ENCODE measurements around the gene DLG2. TPM values are rescaled to one million over a fixed set of nuclear protein-coding genes. Genes with fewer than 3 reads are reported as not detected.

The DLG2 gene
- total RNA-seq, 2 experiments from 2014 or later = 1.3 to 1.7 TPM

GRCh38 chr11:85590848-85591483, 36.2 kb downstream of the DLG2 start:
- Mint-ChIP-seq H3K27me3 (peaks cover 22% of the 10 kb centered on the region), H3K9me3 (peaks cover 3% of the 10 kb centered on the region), H3K36me3 (ENCODE audit: low read depth) (peaks cover 4% of the 10 kb centered on the region), H3K4me1 (no peaks in the 10 kb centered on the region), H3K4me3 (no peak overlapping the region), H3K27ac (no peak overlapping the region)
- ChIA-PET CTCF (interaction anchor here (0.6 to 0.9 kb wide), 3 partner anchors 9 to 1033 kb away, joined by 3 read pairs; no protein-coding TSS in a partner anchor), POLR2A (no interaction called here)
- no peak for DNase-seq

GRCh38 chr11:85589373-85589772, 37.8 kb downstream of the DLG2 start:
- POLR2A ChIA-PET = no interaction called here
- DNase-seq = no peak
- H3K4me3 Mint-ChIP-seq = no peak overlapping the region
- H3K27me3 Mint-ChIP-seq = peaks cover 32% of the 10 kb centered on the region
- H3K27ac Mint-ChIP-seq = no peak overlapping the region
- CTCF ChIA-PET = interaction anchor here (0.9 kb wide), 2 partner anchors 649 to 1033 kb away, joined by 4 read pairs; no protein-coding TSS in a partner anchor
- H3K4me1 Mint-ChIP-seq = no peaks in the 10 kb centered on the region
- peaks cover 3% of the 10 kb centered on the region for H3K9me3 Mint-ChIP-seq
- H3K36me3 Mint-ChIP-seq (ENCODE audit: low read depth) = peaks cover 4% of the 10 kb centered on the region

GRCh38 chr11:85582111-85582510, 45.0 kb downstream of the DLG2 start:
- DNase-seq = no peak
- ChIA-PET CTCF (interaction anchor here (0.7 kb wide), 1 partner anchor 8 kb away, joined by 3 read pairs; no protein-coding TSS in a partner anchor), POLR2A (no interaction called here)
- no peaks in the 10 kb centered on the region for H3K9me3 Mint-ChIP-seq
- peaks cover 20% of the 10 kb centered on the region for H3K27me3 Mint-ChIP-seq
- H3K4me3 Mint-ChIP-seq = no peak overlapping the region
- H3K4me1 Mint-ChIP-seq = peaks cover 3% of the 10 kb centered on the region
- H3K36me3 Mint-ChIP-seq (ENCODE audit: low read depth) = no peaks in the 10 kb centered on the region
- H3K27ac Mint-ChIP-seq = no peak overlapping the region

- Mint-ChIP-seq H3K4me1 (no peaks in the 10 kb centered on the region), H3K36me3 (ENCODE audit: low read depth) (no peaks in the 10 kb centered on the region), H3K27ac (no peak overlapping the region), H3K4me3 (no peak overlapping the region), H3K27me3 (peaks cover 1% of the 10 kb centered on the region), H3K9me3 (peaks cover 4% of the 10 kb centered on the region)
- DNase-seq = no peak
- ChIA-PET POLR2A (no interaction called here), CTCF (no interaction called here)
Observed at GRCh38 chr11:85575388-85575787, 51.8 kb downstream of the DLG2 start.

- Mint-ChIP-seq H3K4me1 (peaks cover 12% of the 10 kb centered on the region), H3K27ac (no peak overlapping the region), H3K9me3 (peaks cover 4% of the 10 kb centered on the region), H3K36me3 (ENCODE audit: low read depth) (no peaks in the 10 kb centered on the region), H3K27me3 (peaks cover 1% of the 10 kb centered on the region), H3K4me3 (no peak overlapping the region)
- DNase-seq = no peak
- CTCF ChIA-PET = no interaction called here
- POLR2A ChIA-PET = no interaction called here
Observed at GRCh38 chr11:85572056-85572455, 55.1 kb downstream of the DLG2 start.

- H3K4me1 Mint-ChIP-seq = peaks cover 12% of the 10 kb centered on the region
- peaks cover 4% of the 10 kb centered on the region for H3K27me3 Mint-ChIP-seq
- no peak overlapping the region for H3K27ac Mint-ChIP-seq
- no peaks in the 10 kb centered on the region for H3K36me3 Mint-ChIP-seq (ENCODE audit: low read depth)
- ChIA-PET POLR2A (no interaction called here), CTCF (no interaction called here)
- no peaks in the 10 kb centered on the region for H3K9me3 Mint-ChIP-seq
- DNase-seq = no peak
- H3K4me3 Mint-ChIP-seq = no peak overlapping the region
Observed at GRCh38 chr11:85569525-85569924, 57.6 kb downstream of the DLG2 start.

GRCh38 chr11:85558411-85558810, 68.7 kb downstream of the DLG2 start:
- Mint-ChIP-seq H3K9me3 (no peaks in the 10 kb centered on the region), H3K27me3 (no peaks in the 10 kb centered on the region), H3K4me1 (no peaks in the 10 kb centered on the region), H3K4me3 (no peak overlapping the region), H3K27ac (no peak overlapping the region), H3K36me3 (ENCODE audit: low read depth) (no peaks in the 10 kb centered on the region)
- no peak for DNase-seq
- POLR2A ChIA-PET = no interaction called here
- CTCF ChIA-PET = no interaction called here

- Mint-ChIP-seq H3K9me3 (no peaks in the 10 kb centered on the region), H3K4me3 (no peak overlapping the region), H3K4me1 (no peaks in the 10 kb centered on the region), H3K27ac (no peak overlapping the region), H3K36me3 (ENCODE audit: low read depth) (no peaks in the 10 kb centered on the region), H3K27me3 (no peaks in the 10 kb centered on the region)
- POLR2A ChIA-PET = no interaction called here
- CTCF ChIA-PET = no interaction called here
- no peak for DNase-seq
Observed at GRCh38 chr11:85551881-85552280, 75.3 kb downstream of the DLG2 start.

GRCh38 chr11:85541683-85542082, 85.5 kb downstream of the DLG2 start:
- Mint-ChIP-seq H3K27ac (no peak overlapping the region), H3K4me3 (no peak overlapping the region), H3K36me3 (ENCODE audit: low read depth) (no peaks in the 10 kb centered on the region), H3K27me3 (peaks cover 2% of the 10 kb centered on the region), H3K9me3 (peaks cover 5% of the 10 kb centered on the region), H3K4me1 (no peaks in the 10 kb centered on the region)
- no peak for DNase-seq
- POLR2A ChIA-PET = no interaction called here
- CTCF ChIA-PET = no interaction called here

- ChIA-PET POLR2A (no interaction called here), CTCF (no interaction called here)
- Mint-ChIP-seq H3K36me3 (ENCODE audit: low read depth) (no peaks in the 10 kb centered on the region), H3K4me3 (no peak overlapping the region), H3K27ac (no peak overlapping the region), H3K27me3 (no peaks in the 10 kb centered on the region), H3K4me1 (no peaks in the 10 kb centered on the region), H3K9me3 (peaks cover 2% of the 10 kb centered on the region)
- DNase-seq = no peak
Observed at GRCh38 chr11:85540635-85541205, 86.4 kb downstream of the DLG2 start.

- POLR2A ChIA-PET = no interaction called here
- no peaks in the 10 kb centered on the region for H3K4me1 Mint-ChIP-seq
- H3K36me3 Mint-ChIP-seq (ENCODE audit: low read depth) = no peaks in the 10 kb centered on the region
- no peak overlapping the region for H3K4me3 Mint-ChIP-seq
- DNase-seq = no peak
- H3K9me3 Mint-ChIP-seq = peaks cover 5% of the 10 kb centered on the region
- no peaks in the 10 kb centered on the region for H3K27me3 Mint-ChIP-seq
- H3K27ac Mint-ChIP-seq = no peak overlapping the region
- CTCF ChIA-PET = no interaction called here
Observed at GRCh38 chr11:85540181-85540580, 87.0 kb downstream of the DLG2 start.

- Mint-ChIP-seq H3K4me1 (no peaks in the 10 kb centered on the region), H3K9me3 (peaks cover 8% of the 10 kb centered on the region), H3K27me3 (no peaks in the 10 kb centered on the region), H3K36me3 (ENCODE audit: low read depth) (no peaks in the 10 kb centered on the region), H3K4me3 (no peak overlapping the region), H3K27ac (no peak overlapping the region)
- ChIA-PET POLR2A (no interaction called here), CTCF (no interaction called here)
- DNase-seq = no peak
Observed at GRCh38 chr11:85539740-85540139, 87.4 kb downstream of the DLG2 start.

GRCh38 chr11:85539029-85539689, 88.0 kb downstream of the DLG2 start:
- Mint-ChIP-seq H3K36me3 (ENCODE audit: low read depth) (no peaks in the 10 kb centered on the region), H3K4me3 (no peak overlapping the region)

GRCh38 chr11:85536438-85536837, 90.7 kb downstream of the DLG2 start:
- H3K4me3 Mint-ChIP-seq = no peak overlapping the region
- H3K36me3 Mint-ChIP-seq (ENCODE audit: low read depth) = no peaks in the 10 kb centered on the region
- POLR2A ChIA-PET = no interaction called here
- no peaks in the 10 kb centered on the region for H3K4me1 Mint-ChIP-seq
- peaks cover 11% of the 10 kb centered on the region for H3K9me3 Mint-ChIP-seq
- no peak for DNase-seq
- no peaks in the 10 kb centered on the region for H3K27me3 Mint-ChIP-seq
- CTCF ChIA-PET = no interaction called here
- no peak overlapping the region for H3K27ac Mint-ChIP-seq

More at GRCh38 chr11:85539029-85539689, 88.0 kb downstream of the DLG2 start:
- ChIA-PET POLR2A (no interaction called here), CTCF (no interaction called here)
- no peak overlapping the region for H3K27ac Mint-ChIP-seq
- DNase-seq = no peak
- no peaks in the 10 kb centered on the region for H3K27me3 Mint-ChIP-seq
- no peaks in the 10 kb centered on the region for H3K4me1 Mint-ChIP-seq
- peaks cover 11% of the 10 kb centered on the region for H3K9me3 Mint-ChIP-seq

Data from activated CD4-positive, alpha-beta memory T cell treated with anti-CD3 and anti-CD28 coated beads, Interleukin-2, amount 10 ng/mL, durations not matched to agents 7 days and 5 days (primary cell).